Activated CD8-positive, alpha-beta memory T cell treated with anti-CD3 and anti-CD28 coated beads for 4 hours (primary cell): ENCODE results near the gene KRTAP10-7.
"Not testable (repeated sequence)": the region's sequence is repeated elsewhere in the genome, so short reads cannot be mapped to it uniquely, and the experiment has no call there.

Experiments
- DNase-seq, 2 donors: peaks; one replicate each; pipeline ENCODE4 v3.0.0-alpha.2; 2020; ENCODE audit warnings: low read depth in 2 of 2

KRTAP10-7 gene, protein sequence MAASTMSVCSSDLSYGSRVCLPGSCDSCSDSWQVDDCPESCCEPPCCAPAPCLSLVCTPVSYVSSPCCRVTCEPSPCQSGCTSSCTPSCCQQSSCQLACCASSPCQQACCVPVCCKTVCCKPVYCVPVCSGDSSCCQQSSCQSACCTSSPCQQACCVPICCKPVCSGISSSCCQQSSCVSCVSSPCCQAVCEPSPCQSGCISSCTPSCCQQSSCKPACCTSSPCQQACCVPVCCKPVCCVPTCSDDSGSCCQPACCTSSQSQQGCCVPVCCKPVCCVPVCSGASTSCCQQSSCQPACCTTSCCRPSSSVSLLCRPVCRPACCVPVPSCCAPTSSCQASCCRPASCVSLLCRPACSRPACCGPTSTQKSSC

DNA sequence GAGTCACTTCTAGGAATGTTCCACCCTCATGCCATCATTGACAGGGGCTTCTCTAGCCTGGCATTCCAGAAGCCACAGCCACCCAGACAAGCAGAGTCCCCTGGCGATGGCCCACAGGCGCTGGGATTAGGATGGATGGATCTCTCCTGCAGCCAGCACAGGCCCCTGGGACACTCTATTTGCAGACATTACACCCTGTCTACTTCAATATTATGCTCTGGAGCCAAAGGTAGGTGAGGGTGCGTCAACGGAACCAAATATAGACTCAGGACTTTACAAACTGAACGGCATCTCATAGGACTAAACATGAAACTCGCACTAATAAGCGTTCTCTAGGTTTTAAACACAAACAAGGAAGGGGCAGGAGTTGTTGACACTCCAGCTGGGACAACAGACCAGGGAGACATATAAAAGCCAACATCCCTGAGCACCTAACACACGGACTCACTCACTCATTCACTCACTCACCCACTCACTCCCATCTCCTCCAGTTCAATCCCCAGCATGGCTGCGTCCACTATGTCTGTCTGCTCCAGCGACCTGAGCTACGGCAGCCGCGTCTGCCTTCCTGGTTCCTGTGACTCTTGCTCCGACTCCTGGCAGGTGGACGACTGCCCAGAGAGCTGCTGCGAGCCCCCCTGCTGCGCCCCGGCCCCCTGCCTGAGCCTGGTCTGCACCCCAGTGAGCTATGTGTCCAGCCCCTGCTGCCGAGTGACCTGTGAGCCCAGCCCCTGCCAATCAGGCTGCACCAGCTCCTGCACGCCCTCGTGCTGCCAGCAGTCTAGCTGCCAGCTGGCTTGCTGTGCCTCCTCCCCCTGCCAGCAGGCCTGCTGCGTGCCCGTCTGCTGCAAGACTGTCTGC, at the start of gene KRTAP10-7:
Gene KRTAP10-7, plus strand, starts transcription at position 480 of the 861 bp plus-strand sequence. Its CDS starts 25 bp downstream, at position 505.
- not testable (repeated sequence) for DNase-seq

DNA sequence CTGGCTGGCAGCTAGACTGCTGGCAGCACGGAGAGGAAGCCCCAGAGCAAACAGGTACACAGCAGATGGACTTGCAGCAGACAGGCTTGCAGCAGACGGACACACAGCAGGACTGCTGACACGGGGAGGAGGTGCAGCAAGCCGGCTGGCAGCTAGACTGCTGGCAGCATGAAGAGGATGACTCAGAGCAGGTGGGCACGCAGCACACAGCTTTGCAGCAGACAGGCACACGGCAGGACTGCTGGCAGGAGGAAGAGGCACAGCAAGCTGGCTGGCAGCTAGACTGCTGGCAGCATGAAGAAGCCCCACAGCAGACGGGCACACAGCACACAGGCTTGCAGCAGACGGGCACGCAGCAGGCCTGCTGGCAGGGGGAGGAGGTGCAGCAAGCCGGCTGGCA, 49.6 kb upstream of the KRTAP10-7 start:
- no peak for DNase-seq

DNA sequence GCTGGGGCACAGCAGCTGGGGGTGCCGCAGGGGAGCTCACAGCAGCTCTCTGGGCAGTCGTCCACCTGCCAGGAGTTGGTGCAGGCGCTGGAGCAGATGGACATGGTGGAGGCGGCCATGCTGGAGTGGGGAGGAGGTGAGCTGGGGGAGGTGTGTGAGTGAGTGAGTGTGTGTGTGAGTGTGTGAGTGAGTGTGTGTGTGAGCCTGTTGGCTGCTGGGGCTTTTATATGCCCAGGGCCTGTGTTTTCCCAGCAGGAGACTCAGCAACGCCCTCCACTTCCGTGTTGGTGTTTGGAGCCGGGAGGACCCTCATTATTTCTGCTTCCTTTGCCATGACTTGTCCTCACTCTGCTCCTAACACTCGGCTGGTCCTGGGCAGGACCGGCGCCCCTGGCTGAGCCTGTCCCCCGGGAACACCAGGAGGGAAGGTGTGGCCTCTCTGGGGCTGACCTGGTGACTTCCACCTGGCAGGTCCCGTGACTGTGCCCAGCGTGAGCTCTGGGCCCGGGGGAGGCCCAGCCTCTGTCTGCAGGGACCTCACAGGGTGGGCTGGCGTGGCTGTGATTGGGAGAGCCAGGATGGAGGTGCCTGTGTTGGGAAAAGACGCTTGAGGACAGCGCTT, 48.9 kb upstream of the KRTAP10-7 start, which contains the start of gene KRTAP10-2:
Gene KRTAP10-2, minus strand, starts transcription at position 166 of the 622 bp plus-strand sequence. Its CDS starts 47 bp downstream, at position 119.
- DNase-seq: no peak

DNA sequence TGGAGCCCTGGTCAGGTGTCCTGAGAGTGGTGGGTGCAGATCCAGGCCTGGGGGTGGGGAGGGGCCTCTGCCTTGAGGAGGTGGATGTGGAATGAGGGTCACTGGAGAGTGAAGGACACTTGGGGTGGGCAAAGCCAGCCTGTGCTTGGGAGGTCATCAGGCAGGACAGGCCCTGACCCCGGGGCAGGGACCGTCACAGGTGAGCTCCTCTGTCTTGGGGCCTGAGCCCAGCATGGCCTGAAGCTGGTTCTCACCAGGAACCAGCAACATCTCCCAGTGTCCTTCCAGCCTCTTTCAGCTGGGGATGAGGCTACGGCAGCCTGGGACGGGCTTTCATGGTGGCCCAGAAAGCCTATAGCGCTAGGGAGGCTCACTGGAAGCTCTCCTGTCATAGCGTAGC, 48.3 kb upstream of the KRTAP10-7 start:
- no peak for DNase-seq

DNA sequence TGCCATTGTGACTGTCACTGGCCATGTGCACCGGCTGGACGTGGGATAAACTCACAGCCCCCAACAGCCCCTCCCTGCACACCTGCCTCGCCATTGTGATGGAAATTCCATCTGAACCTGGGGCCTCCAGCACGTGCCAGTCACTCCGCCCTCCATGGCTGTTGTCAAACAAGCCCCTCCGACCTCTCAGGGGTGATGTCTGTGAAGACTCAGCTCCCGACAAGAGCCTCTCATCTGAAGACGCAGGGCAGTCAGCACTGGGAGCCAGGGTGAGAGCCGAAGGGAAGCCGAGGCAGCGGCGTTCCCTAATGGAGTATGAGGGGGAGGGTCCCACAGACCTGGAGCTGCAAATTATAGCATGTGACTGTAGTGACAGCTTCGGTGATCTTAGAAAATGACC, 47.7 kb upstream of the KRTAP10-7 start:
- no peak for DNase-seq

DNA sequence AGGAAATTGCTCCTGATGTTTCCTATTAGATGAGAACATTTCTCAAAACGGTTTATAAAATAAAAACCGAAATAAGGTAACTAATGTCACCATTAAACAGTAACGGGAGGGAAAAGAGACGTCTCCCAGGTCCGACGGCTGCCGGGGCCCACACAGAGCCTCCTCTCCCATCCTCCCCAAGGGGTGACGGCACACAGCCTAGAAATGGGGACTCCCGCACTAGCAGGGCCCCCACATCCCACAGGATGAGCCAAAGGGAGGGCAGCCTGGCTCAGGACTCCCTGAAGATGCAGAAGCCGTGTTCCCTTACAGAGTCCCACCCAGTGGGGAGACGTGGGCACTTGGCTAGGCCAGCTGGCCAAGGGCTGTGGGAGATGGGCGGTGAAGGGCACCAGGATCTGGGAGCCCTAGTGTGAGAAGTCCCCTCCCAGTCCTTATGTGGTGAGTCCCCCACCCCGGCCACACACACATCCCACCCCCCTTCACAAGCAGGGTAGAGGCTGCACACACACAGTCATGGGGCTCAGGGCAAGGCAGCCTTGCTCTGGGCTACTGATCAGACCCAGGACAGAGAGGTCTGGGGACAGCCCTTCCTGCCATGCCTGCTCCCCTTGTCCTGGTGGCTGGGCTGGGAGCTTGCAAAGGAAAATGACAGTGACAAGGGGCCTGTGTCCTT, 45.1 kb upstream of the KRTAP10-7 start:
- DNase-seq: no peak

DNA sequence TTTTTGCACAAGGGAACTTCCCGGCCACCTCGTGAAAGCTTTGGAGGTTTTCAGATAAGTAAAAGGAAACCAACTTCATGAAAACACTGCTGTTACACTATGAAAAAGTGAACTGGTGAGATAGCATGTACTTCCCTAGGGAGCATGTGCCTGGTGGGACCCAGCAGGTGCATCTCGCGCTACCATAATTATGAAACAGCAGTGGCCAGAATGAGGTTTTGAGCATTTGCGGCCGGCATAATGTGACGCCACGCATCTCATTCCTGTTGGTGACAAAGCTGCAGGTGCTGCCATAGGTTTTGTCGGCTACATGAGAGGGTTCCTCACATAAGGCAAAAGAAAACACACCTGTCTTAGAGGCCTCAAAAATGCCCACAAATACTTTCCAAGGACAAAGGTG, 43.5 kb upstream of the KRTAP10-7 start:
- DNase-seq: no peak

DNA sequence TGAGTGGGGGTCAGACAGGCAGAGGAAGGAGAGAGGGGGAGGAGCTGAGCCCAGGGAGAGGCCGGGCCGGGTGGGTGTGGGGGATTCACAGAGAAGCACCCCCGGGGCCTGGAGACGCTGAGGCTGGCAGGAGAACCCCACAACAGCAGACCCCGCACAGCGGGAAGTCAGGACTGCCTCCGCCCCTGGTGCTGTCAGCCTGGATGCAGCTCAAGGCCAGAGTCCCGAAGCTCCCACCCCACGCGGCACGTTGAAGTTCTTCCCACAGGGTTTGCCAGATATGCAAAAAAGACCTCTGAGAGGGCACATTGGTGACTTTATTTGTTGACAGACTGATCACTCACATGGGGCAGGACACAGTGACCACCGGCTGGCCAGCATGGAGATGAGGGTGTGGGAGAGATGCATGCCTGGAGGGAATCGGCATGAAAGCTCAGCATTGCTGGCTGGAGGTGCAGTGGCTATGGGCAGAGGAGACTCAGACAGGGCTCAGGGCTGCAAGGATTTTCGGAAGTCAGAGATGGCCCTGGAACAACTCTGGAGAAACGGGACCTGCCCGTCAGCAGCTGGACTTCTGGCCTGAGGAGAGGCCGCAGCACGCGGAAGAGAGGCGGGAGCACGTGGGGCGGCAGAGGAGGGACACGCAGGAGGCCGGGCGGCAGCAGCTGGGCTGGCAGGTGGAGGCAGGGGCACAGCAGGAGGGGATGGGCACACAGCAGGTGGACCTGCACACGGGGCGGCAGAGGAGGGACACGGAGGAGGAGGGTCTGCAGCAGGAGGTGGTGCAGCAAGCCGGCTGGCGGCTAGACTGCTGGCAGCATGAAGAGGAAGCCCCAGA, 42.7 kb upstream of the KRTAP10-7 start:
- DNase-seq: no peak

DNA sequence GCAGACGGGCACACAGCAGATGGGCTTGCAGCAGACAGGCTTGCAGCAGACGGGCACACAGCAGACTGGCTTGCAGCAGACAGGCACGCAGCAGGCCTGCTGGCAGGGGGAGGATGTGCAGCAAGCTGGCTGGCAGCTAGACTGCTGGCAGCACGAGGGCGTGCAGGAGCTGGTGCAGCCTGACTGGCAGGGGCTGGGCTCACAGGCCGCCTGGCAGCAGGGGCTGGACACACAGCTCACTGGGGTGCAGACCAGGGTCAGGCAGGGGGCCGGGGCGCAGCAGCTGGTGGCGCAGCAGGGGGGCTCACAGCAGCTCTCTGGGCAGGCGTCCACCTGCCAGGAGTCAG, 42.1 kb upstream of the KRTAP10-7 start:
- DNase-seq: not testable (repeated sequence)

DNA sequence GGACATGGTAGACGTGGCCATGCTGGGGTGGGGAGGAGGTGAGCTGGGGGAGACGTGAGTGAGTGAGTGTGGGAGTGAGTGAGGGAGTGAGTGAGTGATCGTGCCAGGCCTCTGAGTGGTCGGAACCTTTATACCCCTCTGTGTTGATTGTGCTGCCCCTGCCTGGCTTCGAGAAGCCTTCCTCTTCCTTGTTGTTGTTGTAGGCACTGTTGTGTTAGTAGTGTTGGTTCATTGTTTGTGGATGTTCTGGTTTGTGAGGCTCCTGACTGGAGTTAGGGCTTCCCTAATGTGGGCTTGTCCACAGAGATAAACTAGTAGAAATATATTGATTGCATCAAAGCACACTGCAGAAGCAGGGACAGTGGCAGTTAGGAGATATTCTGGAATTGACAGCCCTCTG, 41.7 kb upstream of the KRTAP10-7 start, which contains the start of gene KRTAP10-3:
Gene KRTAP10-3, minus strand, starts transcription at position 101 of the 400 bp plus-strand sequence. Its CDS starts 80 bp downstream, at position 21.
- DNase-seq: no peak

DNA sequence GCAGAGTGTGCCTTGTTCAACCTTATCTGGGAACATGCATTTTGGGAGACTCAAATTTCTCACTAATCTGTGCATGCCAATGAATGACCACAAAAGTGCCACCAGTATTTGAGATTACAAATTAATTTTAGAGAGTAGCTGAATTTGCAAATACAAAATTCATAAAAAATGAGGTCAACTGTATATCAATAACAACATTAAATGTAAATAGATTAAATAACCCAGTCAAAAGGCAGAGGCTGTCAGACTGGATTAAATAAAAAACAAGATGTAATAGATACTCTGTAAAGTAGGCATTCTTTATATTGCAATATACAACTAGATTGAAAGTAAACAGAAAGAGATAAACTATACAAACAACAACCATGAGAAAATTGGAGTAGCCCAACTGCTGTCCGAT, 36.3 kb upstream of the KRTAP10-7 start:
- no peak for DNase-seq

DNA sequence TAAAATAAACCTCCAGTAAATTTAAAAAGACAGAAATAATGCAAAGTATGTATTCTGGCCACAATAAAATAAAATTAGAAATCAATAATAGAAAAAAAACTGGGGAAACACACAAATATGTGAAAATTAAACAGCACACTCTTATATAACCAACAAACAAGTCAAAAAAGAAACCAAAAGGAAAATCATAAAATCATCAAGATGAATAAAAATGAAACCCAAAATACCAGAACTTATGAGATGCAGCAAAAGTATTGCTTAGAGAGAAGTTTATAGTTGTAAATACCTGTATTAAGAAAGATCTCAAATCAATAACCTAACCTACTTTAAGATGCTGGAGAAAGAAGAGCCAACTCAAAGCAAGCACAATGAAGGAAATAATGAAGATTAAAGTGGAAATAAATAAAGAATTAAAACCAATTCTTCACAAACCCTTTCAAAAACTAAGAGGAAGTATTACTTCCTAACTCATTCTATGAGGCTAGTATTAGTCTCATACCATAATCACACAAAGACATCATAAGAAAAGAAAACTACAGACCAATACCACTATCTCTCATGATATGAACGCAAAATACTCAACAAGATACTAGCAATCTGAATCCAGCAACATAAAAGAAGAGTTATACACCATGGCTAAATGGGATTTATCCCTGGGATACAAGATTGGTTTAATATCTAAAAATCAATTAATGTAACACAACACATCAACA, 35.4 kb upstream of the KRTAP10-7 start:
- no peak for DNase-seq

DNA sequence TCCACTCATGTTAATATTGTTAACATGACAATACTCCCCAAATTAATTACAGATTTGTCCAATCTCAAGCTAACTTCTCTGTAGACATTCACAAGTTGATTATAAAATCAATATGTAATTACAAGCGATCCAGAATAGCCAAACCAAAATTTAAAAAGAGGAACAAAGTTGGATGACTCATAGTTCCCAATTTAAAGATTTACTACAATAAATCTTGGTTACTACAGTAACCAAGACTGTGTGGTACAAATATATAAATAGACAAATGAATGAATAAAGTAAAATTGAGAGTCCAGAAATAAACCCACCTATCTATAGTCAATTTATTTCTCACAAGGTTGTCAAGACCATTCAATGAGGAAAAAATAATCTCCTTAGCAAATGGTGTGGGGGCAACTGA, 34.0 kb upstream of the KRTAP10-7 start:
- DNase-seq: no peak

DNA sequence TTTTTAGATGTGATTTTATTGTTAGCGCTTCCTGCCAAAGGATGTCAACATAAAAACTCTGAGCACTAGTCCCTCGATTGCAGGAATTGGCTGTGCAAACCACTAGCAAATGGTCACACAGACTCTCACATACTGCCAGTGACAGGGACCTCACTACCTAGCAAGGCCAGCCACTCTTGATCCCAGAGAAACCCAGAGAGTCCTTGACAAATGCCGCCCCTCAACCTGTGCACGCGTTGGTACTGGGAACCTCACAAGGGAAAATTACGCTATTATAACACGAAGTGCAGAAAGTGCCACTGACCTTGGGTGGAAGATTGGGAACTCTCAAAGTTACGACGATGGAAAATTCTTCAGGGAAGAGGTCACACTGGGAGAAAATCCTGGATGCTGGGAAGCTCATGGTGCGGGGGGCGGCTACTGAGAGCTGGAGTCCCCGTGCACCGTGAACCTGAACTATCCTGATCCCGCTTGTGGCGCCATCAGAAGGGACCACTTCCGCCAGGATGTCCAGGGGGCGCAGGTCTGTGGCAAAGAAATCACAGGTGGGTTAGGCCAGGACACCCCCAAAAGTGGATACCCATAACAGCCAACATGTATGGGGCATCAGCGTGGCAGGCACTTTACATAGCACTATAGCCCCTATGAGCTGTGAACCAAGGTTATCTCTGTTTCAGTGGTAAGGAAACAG, 32.8 kb upstream of the KRTAP10-7 start:
- DNase-seq: no peak

DNA sequence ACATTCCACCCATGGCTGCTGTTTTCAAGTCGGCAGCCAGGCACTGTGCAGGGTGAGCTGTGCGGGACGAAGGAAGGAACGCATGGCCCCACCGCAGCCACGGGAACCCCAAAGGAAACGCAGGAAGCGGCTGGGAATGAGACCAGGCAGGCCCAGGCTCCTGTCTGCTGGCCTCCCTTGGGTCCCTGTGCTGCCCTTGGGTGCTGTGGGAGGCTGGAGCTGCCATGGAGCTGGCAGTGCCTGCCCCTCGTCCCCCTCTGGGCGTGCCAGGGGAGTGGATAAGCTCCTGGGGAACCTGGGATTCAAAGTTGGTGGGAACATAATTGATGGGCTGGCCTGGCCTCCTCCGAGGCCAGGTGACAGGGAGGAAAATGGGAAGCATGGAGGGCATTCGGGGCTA, 32.1 kb upstream of the KRTAP10-7 start:
- no peak for DNase-seq

DNA sequence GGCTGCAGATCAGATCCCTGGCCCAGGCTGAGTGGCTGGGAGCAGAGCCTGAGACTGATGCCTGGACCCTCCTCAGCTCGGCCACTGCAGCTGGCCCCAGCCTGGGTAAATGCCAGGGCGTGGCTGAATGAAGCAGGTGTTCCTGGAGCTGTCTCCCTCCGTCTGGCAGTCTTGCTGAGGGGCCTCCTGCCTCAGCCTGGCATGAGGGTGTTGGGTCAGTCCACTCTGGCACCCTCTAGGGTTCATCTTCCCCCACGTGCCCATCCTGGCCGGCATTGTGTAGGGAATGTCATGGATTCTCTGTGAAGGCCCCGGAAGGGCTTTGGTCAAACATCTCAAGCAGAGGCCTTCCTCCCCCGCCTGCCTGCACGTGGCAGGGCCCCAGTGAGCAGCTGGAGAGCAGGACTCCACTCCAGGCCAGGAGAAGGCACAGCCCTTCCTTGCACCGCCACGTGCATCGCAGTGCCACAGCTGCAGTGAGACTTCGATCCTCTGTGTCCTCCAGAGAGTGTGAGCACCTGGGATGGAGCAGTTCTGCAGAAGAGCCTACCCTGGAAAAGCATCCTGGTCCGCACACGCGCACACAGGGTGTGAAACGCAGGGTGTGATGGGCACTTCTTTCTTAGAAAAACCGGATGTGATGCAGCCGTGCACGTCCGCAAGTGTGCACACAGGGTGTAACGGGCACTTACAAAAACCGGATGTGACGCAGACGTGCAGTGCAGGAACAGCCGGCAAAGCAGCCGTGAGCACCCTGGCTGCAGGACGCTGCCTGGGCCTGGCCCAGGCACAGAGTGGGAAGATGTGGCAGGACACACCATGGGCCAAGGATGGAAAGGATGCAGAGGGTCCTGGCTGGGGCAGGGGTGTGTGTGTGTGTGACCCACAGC, 31.5 kb upstream of the KRTAP10-7 start:
- no peak for DNase-seq

DNA sequence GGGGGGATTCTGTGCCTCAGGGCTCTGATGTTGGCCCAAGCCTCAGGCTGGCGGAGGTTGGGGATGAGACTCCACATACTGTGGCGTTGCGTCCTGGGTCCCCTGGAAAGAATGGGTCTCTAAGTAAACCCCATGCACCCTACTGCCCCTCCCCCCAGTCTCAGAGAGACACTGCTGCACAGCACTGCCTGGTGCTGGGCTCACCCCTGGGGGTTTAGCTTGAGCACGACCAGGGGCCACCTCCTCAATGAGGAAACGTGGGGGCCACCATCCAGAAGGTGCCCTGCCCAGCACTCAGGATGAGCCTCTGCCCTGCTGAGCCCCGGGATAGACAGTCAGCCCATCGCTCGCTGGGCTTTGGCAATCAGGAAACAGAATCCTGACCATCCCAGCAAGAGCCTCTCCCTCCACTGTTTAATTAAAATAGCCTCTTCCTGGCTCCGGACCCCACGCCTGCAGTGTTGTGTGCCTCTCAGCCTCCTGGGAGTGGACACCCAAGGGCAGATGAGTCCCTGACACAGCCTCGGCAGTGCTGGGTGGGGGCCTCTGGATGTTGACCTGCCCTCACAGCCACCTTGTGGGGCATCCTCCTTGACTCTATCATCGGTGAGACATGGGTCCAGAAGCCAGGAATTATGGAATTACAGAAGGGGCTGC, 30.4 kb upstream of the KRTAP10-7 start:
- no peak for DNase-seq

DNA sequence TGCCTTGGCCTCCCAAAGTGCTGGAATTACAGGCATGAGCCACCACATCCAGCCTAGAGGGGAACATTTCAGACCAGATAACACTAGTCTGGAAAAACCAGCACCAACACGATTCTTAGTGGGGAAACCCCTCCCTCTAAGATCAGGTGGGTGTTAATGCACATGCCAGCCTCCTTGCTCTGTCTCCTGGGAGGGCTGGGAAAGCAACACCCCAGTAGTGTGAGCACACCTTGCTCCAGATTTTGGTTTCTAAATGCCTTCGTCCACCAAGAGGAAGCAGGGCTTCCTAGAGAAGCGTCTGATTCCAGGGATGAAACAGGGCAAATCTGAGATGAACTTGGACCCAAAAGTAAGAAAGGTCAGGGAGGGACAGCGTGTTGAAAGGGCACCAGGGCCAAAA, 29.1 kb upstream of the KRTAP10-7 start:
- DNase-seq: no peak
